NCI-H1930 (cell line): ENCODE data around the gene FRMD4A.
"Not testable (repeated sequence)": the region's sequence is repeated elsewhere in the genome, so short reads cannot be mapped to it uniquely, and the experiment has no call there.

ENCODE experiments used
- DNase-seq, 2 experiments: peaks; one replicate each; lab custom pipeline; 2025; lab: John Stamatoyannopoulos, UW

The FRMD4A gene

GRCh38 chr10:13788320-13788600 is 542.5 kb downstream of the FRMD4A start:
- no peak for DNase-seq

DNA sequence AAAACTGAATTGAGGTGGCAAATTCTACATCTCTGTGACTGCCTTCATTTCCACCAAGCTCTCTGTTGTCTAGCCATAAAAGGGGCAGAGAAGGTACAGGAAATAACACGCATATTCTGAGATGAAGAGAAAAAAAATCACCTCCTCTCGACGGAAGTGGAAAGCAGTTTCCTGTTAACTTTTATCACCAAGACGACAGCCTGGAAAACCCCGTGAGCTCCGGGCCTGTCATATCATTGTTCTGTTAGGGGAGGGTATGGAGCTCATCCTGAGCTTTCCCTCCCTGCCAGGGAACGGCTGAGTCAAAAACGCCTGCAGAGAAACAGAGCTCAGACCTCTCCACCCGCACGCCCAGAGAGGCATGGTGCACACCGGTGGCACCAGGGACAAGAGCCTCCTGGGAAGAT is 543.7 kb downstream of the FRMD4A start:
- no peak for DNase-seq

DNA sequence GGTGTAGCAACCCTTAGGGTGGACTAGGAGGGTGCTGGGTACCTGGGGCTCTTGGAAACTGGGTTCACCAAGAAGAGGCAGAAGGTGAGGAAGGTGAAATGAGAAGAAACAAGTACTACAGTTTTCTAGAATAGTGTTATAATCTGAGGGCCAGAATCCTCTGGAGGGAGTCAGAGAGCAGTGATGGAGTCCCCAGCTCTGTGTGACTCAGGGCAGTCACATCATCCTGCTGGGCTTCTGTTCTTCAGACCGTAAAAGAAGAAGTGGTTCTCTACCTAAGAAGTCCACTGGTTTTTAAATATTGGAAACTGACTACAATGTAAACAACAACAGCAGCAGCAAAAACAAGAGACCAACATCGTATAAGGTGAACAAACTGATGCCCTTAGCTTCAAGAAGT is 546.7 kb downstream of the FRMD4A start:
- no peak for DNase-seq

- DNase-seq = no peak
These were observed 551.0 kb downstream of the FRMD4A start for GRCh38 chr10:13779748-13780147.

GRCh38 chr10:13778693-13778960 is 552.1 kb downstream of the FRMD4A start:
- DNase-seq = not testable (repeated sequence)

DNA sequence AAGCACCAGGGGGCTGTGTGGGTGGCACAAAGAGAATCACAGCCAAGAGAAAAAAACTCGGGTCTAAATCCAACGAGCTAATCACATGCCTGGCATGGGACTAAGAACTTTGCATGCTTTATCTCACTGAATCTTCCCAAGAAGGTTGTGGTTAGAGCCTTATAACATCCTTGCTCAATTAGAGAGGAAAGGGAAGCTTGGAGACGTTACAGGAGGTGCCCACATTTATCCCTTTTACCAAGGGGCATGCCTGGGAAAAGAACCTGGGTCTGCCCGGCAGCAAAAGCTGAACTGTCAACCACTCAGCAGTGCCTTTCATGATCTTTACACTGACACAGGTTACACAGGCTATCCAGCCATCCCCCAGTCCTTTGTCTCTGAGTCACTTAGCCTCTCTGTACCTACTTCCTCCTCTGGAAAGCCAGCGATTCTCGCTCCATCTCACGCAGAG is 553.8 kb downstream of the FRMD4A start:
- no peak for DNase-seq

- no peak for DNase-seq
These were observed 554.6 kb downstream of the FRMD4A start for GRCh38 chr10:13775786-13776775.

- no peak for DNase-seq
These were observed 556.3 kb downstream of the FRMD4A start for GRCh38 chr10:13774303-13774893.

DNA sequence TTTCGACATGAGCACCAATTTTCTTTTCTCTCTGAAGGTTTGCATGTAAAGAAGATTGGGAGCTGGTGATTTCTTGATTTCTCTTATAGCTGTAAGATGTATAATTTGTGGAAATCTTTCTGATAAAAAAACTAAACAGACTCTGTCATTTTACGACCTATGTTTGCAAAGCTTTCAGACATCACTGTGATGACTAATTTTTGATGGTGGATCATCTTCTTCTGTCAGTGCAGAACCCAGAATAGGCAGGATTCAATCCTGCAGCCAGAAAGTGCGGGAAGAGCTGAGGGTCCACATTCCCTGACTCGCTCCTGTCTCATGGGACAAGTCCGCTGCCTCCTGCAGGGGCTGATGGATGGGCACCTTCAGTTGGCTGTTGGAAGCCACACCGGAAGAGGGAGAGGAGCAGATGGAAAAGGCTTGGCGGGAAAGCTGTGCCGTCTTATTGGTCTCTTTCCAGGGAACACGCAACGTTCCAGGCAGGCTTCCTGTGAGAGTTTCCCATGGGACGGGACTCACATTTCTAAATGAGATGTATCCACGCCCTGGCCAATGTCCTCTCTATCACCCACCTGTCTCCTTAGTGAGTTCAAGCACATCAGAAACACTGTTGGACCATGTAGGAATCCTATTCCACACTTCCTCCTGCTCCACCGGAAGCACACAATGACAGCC is 557.1 kb downstream of the FRMD4A start:
- no peak for DNase-seq

DNA sequence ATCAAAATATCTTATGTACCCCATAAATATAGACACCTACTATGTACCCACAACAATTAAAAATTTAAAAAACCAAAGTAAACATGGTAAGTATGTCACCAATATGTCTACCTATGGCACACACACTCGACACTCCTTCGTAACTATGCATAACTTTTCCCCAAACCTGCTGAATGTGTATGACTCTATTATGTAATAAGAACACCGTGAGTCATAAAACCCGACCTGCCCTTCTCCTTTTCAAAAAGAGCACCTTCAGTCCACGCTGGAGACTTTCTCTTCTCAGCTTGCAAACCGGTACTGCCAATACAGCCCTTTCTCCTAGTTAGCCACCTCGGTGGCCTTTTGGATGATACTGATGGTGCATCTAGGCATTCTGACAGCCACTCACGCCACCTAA is 557.7 kb downstream of the FRMD4A start:
- DNase-seq = no peak

GRCh38 chr10:13771992-13772391 is 558.7 kb downstream of the FRMD4A start:
- no peak for DNase-seq

DNA sequence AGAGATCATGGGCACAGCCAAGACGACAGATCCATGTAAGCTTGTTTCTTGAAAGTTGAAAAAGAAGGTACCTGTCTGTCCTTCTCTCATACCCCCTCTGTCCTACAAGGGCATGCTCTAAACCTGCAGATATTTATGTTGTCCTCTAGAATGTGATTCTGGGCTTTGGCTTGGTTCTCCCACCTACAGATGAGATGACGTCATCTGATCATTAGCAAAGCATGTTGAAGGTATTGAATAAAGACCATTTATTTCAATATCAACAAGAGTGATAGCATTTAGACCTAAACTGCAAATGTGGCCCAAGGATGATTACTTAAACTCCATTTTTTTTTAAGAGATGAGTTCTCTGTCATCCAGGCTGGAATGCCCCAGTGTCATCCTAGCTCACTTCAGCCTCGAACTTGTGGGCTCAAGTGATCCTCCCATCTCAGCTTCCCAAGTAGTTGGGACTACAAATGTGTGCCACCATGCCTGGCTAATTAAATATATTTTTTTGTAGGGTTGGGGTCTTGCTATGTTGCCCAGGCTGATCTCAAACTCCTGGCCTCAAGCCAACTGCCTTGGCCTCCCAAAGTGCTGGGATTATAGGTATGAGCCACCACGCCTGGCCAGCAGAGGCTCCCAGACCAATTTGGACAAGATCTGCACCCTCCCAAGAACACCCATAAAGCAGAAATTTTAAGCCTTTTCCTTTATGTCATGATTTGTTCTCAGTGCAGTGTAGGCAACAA is 559.8 kb downstream of the FRMD4A start:
- DNase-seq = no peak

GRCh38 chr10:13769946-13770345 is 560.8 kb downstream of the FRMD4A start:
- no peak for DNase-seq

- DNase-seq = no peak
These were observed 563.0 kb downstream of the FRMD4A start for GRCh38 chr10:13767676-13768178.

GRCh38 chr10:13767148-13767547 is 563.6 kb downstream of the FRMD4A start:
- DNase-seq = not testable (repeated sequence)

- no peak for DNase-seq
These were observed 564.9 kb downstream of the FRMD4A start for GRCh38 chr10:13765641-13766341.

GRCh38 chr10:13761490-13762091 is 569.1 kb downstream of the FRMD4A start:
- DNase-seq = no peak

DNA sequence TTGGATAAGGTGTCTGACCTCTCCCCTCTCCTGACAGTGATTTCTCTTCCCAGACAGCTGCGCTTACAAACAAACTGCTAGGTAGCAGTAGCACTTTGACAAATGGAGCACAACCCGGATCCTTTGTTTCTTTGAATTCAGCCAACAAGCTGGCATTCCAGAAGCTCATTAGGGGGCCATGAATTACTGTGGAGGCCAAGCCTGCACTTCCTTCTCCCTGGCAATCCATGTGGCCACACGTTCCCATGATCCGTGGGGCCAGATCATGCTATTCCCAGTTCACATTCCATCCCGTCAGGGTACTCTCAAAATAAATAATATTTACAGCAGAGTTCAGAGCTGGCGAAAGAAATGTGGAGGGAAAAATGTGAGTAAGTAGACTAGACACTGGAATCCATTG is 571.6 kb downstream of the FRMD4A start:
- no peak for DNase-seq

DNA sequence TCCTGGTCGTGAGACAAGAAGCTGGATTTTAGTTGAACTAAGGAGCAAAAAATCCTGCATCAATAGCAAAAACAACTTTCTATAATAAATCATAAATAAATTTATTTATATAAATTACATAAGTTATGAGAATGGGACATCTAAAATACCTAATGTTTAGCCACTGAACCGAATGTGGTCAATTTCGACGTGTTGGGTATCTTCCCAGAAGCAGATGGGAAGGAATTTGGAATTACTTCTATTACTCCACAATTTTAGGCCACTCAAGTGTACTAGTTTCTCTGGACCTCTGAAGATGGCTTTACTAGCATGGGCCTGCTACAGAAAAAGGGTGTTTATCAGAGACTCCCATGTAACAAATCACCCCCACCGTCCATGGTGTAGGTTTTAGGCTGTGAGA is 572.0 kb downstream of the FRMD4A start:
- no peak for DNase-seq

DNA sequence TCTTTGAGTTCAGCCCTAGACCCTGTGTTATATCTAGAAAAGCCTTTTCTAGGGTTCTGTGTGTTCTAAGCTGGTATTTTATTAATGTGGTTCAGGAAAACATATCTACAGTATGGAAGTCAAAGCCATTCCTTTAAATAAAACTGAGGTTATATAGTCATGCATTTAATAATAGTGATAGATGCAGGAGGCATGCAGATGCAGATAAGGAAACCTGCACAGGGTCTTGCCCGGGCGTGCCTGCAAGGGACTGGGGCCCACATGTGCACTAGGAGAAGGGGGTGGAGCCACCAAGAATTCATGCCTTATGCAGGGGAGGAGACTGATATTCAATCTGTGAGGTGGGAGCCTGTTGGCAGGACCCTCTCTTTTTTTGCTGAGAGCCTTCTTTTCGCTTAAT is 572.4 kb downstream of the FRMD4A start:
- DNase-seq = no peak

GRCh38 chr10:13754277-13754676 is 576.4 kb downstream of the FRMD4A start:
- DNase-seq = no peak
